Ammon's horn (tissue), 1 donor: ENCODE results near the gene TNNT3.

Experiments
- DNase-seq: peaks from one replicate; pipeline ENCODE4 v3.0.0-alpha.2; 2016; ENCODE audit warnings: low spot score

TNNT3 gene

DNA sequence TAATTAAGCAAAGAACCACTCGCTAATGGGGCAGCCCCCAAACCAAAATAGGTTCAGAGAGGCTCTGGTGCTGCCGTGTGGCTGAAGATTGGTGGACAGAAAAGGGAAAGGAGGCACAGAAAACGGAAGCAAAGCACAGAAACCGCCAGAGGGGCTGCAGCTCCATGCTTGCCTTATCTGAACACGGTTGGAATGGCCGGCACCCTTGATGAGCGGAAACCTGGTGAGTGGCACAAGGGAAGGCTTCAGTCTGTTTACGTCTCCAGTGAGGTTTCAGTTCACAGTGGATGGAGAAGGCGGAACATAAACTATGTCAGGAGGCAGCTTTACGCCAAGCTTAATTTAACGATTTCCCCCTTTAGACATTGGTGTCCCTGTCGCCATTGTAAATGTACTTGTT, 22.6 kb upstream of the TNNT3 start:
- peak; percentile 28 for DNase-seq

DNA sequence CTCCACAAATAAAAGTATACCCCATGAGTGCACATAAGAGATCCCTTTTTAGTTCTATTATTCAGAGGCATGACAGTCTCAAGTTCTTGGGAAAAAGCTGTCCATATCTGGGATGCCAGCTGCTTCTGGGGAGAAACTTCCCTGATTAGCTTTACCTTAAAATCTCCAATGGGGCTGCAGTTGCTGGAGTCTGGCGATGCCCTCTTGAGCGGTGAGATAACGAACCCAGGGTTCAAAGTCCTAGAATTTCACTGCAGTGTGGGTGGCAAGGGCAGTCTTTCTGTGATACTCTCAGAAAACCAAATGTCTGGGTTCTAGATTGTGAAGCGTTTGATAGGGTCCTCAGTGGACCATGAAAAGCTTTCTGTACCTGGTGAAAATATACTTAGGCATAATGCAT, 20.4 kb upstream of the TNNT3 start:
- no peak for DNase-seq

DNA sequence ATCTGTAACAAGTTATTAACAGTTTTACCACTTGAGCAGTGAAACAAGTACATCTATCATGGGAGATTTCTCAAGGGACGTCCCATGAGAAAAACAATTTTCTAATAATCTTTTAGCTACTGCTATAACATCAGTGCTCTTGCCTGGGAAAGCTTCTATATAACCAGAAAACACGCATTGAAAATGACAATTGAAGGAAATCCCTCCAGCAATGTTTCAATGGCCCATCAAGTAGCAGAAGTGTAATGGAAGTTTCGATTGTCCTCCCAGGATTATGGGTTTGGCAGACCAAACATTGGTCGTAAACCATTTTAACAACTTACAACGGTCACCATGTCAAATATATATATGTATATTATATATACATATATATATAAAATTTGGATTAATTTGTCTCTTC, 19.8 kb upstream of the TNNT3 start:
- DNase-seq: no peak

DNA sequence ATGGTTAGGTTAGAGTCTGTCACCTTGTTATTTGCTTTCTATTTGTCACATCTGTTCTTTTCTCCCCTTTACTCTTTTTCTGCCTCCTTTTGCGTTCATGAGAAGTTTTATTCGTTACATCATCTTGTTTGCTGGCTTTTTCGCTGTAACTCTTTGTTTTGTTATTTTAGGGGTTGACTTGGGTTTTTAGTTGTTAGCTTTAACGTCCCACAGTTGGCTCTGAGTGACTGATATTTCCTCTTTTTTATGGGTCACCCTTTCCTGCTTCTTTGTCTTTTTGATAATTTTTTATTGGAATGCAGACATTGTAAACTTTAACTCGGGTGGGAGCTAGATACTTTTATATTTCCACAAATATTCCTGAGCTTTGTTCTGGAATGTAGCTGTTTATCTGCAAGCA, 13.3 kb upstream of the TNNT3 start:
- DNase-seq: no peak

DNA sequence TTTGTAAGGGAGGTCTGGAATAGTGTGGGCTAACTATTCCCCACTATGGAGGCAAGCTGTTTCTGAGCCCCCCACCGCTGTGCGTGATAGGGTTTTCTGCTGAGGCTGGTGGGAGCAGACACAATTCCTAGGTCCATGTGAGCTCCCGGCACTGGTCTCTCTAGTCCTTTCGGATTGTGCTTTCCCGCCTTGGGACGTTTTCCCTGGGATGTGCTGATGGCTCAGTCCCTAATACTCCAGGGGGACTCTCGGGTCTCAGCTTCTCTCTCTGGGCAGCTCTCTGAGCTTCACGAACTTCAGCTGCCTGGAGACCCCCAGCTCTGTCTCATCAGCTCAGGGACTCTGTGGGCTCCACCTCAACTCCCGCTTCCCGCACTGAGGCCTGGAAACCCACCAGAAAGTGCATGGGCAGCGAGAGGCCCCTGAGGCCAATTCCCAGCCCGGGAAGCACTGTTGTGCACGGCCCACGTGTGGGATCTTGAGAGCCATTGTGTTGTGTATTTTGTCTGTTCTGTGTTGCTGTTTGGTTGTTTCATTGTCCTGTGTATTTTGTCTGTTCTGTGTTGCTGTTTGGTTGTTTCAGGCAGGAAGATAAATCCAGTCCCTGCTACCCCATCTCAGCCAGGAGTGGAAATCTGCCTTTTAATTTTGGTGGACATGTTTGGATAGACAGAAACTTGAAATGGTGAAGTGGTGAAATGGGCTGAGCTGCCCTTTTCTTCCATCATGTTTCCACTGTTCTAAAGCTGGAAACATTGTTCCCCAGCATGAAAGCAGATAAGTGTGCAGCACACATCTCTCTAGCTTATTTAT, 12.7 kb upstream of the TNNT3 start:
- no peak for DNase-seq

DNA sequence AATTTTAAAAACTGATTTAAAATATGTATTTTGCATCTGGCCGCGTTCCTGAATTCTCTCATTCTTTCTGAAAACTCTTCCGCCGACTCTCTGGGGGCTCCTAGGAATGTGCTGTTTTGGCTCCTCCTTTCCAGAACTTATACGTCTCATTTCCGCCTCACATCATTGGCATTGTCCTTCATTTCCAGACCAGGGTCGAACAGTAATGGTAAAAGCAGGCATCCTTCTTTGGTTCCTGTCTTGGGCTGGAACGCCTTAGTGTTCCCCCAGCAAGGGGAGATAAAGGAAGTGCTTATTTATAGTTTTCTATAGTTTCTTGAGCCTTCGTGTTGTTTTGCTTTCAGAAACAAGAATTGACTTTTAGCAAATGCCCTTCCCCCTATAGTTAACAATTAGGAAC, 10.9 kb upstream of the TNNT3 start:
- no peak for DNase-seq

DNA sequence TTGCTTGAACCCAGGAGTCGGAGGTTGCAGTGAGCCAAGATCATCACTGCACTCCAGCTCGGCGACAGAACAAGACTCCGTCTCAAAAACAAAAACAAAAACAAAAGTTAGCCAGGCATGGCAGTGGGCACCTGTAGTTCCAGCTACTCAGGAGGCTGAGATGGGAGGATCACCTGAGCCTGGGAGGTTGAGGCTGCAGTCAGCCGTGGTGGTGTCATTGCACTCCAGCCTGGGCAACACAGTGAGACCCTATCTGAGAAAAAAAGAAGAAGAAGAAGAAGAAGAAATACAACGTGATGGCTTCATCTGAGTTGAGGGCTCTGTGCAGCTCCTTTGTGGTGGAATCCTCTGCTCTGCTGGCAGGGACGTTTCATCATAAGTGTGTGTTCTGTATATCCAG, 10.0 kb upstream of the TNNT3 start:
- DNase-seq: no peak

DNA sequence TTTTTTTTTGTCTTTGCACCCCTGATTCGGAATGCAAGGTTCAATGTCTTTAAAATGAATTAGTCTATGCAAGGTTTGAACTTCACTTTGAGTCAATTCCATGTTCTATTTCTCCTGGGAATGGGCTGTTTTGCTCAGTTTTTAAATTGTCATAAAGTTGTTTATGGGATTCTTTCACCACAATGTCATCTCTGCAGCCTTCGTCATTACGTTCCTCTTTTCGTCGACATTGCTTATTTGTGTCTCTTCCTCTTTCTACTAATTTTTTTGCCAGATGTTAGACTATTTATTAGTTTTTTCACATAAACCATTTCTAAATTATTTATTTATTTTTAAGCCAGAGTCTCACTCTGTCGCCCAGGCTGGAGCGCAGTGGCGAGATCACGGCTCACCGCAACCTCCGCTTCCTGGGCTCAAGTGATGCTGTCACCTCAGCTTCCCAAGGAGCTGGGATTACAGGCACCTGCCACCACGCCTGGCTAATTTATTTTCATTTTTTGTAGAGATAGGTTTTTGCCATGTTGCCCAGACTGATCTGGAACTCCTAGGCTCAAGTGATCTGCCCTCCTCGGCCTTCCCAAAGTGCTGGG, 7.1 kb upstream of the TNNT3 start:
- DNase-seq: no peak

DNA sequence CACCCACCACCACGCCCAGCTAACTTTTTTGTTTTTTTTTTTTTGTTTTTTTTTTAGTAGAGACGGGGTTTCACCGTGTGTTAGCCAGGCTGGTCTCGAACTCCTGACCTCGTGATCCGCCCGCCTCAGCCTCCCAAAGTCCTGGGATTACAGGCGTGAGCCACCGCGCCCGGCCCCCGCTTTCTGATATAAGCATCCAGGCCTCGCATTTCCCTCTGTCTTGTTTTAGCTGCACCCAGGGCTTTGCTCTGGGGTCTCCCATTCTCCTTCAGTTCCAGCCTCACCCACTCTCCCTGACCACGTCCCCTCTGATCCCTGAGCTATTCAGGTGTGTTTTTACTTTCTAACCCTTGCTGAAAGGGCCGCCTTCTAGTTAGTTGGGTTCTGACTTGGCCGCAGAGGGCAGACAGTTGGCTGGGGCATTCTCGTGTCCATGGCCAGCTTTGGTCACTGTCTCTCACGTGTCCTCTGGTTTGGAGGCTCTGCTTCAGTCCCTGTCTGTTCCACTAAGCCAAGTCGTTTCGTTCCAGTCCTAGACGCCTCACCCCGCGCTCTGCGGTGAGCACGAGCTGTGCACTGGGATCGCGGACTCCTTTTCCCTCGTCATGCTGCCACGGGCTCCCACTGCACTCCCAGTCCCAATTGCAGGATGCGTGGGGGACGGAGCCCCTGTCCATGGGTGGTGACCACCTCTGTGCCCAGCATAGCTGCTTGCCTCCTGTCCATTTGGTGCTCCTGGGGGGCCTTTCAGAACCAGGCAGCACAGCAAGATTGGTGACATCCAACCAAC, 6.0 kb upstream of the TNNT3 start:
- no peak for DNase-seq

DNA sequence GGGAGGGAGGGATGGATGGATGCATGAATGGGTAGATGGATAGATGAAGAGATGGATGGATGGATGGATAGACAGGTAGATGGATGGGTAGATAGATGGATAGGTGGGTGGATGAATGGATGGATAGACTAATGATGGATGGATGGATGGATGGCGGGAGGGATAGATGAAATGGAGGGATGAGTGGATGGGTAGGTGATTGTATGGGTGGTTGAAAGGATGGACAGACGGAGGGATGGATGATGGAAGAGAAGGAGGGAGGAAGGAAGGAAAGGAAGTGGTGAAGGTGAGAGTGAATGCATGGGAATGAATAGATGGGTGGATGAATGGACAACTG, 3.7 kb upstream of the TNNT3 start:
- DNase-seq: no peak

DNA sequence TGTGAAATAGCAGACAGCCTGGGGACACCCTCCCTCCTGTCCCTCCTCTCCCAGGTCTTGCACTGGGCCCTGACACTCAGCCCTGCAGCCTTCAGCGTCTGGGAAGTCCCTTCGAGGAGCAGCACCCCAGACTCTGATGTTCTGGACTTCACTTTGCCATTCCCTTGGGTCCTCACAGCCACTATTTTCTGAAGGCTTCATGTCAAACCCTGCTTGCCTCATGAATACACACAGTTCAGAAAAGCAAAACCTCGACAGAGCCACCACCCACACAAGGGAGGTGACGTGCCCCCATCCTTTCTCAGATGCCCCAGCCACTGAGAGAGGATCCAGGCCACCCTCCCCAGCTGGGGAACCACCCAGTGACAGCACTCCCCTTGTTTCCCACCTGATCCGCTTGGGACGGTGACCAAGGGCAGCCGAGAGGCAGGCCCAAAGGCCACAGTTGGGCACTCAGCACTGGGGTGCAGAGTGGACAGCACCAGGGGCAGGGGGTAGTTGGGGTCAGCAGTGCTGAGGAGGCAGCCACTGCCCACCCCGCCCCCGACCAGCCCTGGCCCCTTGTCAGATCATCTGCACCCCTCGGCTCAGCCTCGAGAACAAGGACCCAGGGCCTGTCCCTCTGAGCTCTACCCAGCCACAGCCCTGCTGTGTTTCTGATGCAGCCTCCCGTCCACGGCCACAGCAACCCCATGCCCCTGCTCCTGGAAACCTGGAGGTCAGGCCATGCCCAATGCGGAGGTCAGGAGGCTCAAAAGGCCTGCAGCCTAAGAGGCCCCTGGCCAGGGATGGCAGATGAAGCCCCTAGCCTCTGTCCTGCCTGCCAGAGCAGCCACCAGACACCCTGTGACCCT, 3.1 kb upstream of the TNNT3 start:
- DNase-seq: no peak

DNA sequence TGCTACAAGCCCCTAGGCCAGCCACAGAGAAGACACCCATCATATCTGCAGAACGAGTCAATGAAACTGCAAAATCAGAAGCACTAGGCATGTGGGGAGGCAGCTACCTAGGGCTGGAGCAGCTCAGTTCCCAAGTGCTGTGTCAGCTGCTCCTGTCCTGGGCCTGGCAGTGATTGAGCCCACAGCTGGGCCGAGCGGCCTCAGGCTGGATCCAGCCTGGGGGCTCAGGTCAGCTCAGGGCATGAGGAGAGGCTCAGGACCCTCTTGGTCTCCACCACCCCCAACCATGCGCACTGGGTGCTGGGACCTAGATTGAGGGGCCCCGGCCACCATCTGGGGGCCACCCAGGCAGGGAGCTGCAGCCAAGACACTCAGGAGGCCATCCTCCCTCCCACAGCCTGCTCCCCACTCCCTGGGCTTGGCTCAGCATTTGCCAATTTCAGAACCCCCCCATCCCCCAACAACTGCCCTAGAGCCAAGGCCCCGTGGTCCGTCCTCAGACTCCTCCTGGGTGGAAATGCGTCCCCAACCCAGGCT, 2.4 kb upstream of the TNNT3 start:
- no peak for DNase-seq

DNA sequence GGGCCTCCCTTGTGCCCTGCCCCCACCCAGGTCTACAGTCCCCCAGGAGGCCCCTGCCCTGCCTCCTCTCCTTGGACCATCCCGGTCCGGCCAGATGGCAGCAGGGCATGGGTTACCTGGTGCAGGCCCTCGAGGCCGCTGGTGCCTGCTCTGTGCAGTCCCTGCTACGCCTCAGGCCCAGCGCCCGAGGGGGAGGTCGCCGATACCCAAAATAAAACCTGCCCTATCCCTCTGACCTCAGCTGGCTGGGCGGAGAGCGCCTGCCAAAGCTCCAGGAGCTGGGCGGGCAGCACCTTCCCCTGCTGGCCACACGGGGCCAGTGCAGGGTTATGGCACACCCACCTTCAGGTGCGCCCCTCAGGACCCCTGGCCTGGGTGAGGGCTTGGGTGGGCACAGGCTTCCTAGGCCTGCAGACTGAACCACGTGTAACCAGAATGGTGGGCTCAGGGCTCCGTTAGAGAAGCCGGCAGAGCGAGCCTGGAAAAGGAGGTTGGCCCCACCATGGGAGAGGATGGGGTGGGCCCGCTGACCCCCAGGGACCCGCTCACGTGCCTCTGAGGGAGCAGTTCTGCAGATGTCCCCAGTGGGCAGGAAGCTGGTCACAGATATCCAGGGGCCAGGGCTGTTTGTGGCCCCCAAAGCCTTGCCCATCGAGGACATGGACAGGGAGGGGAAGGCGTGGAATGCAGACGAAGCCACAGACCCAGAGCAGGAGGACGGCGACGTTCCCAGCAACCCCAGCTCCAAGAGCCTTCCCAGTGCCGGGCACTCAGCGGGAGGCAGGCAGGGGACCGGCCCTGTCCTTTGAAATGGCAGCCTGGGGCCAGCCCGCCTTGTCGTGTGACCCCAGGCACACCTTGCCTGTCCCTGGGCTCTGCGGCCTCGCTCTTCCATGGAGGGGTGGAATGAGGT, 1.7 kb upstream of the TNNT3 start:
- DNase-seq: no peak

DNA sequence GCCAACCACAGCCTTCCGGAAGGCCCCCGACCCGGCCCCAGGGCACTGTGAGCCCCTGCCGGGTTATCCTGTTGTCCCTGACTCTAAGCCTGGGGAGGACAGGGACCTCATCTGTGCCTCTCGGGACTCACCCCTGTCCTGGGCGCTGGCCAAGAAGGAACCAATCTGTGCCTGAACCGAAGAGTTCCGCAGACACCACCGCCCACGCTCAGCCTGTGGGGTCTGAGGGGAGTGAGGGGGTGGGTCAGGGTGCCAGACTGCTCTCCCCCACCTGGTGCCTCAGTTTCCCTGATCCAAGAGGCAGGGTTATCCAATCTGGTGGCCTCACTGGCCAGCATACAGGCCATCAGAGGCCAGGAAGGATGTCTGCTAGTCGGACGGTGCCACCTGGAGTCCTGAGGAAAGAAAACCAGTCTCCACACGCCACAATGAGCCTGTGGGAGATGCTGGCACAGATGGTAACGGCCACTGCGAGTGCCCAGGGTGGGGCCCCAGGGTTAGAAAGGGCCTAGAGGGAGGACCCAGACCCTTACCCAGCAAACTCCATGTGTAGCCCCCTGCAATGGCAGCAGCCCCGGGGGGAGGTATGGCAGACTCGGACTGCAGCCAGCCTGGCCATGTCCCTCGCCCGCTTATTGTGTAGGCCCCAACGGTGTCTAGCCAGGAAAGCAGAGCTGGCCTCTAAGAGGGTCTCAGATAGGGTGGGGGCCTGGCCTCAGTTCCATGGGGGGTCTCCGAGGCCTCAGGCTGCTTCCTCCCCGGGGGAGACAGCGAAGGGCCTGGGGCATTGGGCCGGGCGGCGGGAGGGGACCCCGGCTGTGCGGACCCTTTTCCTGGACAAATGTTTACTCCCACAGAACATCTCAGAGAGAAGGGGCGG, 827 bp upstream of the TNNT3 start:
- DNase-seq: no peak

DNA sequence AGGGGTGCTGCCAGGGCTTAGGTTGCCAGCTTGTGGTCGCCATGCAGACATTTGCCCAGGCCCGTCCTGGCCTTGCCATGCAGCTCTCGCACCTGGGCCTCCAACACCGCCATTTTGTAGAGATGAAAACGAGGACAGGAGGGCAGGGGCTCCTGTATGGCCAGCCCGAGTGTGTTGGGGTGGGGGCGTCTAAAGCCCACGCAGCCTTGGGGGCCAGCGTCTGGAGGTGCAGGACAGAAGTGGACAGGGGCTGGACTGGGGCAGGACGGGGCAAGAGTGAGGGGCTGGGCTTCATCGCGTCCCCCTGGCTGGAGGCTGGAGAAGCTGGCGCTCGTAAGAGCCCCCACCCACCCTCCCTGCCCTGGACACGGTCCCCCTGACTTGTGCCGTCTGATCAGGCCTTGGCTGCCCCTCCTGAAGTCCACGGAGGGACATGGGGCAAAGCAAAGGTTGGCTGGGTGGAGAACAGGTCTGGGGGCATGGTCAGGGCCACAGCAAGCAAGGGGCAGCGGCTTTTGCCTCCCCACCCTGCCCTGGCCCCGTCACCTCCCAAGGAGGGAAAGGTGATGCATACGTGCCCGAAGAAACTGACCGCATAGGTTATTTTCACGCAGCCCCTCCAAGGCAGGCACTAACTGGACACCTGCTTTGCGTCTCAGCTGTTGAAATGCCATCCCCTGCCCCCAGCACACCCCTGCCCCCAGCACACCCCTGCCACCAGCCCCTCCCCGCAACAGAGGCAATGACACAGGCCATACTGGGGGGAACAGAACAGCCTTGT, 815 bp downstream of the TNNT3 start:
- no peak for DNase-seq

DNA sequence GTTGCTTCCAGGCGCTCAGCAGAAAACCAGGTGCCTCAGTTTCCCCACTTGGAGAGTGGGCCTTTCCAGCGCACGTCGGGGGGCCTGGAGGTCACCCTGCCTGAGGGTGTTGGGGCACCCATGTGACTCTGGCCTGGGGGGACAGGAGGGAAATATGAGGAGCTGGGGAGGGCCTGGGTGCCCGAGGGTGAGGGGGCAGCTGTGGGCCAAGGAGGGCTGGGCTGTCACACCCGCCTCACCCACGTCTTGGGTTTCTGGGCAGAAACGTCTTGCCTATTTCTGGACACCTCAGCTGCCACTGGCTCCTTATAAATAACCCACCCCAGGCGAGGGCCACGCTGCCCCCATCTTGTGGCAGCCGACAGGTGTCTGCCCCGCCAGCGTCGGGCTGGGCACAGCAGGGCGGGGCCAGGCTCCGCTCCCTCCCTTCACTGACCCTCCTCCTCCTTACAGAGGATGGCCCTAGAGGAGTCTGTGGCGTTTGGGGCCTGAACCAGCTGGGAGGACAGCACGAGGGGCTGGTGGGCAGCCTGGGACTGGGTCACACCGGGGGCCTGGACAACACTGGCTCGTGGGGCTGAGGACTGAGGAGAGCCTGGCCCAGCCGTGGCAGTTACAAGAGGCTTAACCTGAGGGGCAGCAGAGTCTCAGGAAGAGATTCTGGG, 1.5 kb downstream of the TNNT3 start:
- no peak for DNase-seq

DNA sequence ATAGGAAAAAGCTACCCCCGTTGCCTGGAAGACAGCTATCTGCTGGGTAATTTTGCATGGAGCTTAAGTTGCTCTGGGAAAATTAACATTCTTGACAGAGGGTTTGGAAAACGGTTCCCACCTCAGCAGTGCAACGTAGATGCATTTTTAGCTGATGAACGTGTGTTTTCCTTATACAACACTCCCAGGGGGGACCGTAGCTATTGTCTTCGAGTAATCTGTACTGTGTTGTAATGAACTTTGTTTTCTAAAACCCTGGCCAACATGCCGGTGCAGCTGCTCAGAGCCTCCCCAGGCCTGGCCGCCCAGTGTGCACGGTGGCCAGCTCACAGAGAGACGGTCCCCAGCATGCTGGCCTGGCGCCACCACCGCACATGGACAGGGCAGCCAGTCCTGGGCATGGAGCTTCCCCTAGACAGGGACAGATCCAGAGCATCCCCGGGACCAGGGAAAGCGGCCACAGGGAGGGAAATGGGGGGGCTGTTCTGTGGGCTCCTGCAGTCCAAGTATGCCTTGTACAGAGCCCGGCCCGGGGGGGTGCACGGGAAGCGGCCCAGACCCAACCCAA, 2.2 kb downstream of the TNNT3 start:
- peak; percentile 47 for DNase-seq

DNA sequence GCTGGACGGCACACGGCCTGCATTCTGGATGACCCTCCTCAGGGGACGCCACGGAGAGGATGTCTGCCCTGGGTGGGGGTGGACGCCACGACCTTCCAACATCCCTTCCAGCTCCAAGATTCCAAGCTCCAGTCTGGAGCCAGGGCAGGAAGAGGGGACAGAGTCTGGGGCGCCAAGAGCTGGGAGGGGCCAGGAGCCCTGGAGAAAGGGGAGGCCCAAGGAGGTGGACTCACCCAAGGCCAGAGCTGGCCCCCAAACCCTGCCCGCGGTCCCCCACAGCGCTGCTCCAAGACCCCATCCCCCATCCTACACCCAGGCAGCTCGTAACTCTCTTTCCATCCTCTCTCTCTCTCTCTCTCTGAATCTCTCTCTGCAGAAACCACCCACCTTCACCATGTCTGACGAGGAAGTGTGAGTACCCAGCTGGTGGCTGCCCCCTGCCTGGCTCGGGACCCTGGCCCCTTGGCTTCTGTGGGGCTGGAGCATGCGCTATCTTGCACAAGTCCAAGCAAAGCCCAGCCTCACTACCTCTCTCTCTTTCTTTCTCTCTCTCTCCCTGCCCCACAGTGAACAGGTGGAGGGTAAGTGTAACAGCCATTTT, 3.1 kb downstream of the TNNT3 start:
- no peak for DNase-seq
